Erythroblast (primary cell): ENCODE results near the gene SLX4IP.

Source experiments
- DNase-seq, 2 experiments: peaks; one replicate each; lab custom pipeline; 2025; lab: John Stamatoyannopoulos, UW
- GATA1 ChIP-seq: IDR thresholded peaks from 2 replicates; pipeline ENCODE4 v1.6.1; 2011; ENCODE audit warnings: low read depth, mild to moderate bottlenecking, control low read depth, low read length, moderate library complexity
- POLR2A ChIP-seq: IDR thresholded peaks from 2 replicates; pipeline ENCODE4 v1.6.1; 2011; ENCODE audit warnings: mild to moderate bottlenecking, low read length

Gene SLX4IP

GRCh38 chr20:10487142-10488136 is 52.3 kb downstream of the SLX4IP start:
- TF ChIP-seq POLR2A (no peak), GATA1 (no peak)
- DNase-seq, result peak in 1 of 2 experiments; percentile 11

GRCh38 chr20:10488534-10488933 is 53.4 kb downstream of the SLX4IP start:
- TF ChIP-seq GATA1, result no peak
- no peak for TF ChIP-seq POLR2A
- DNase-seq, result no peak

GRCh38 chr20:10489853-10490252 is 54.7 kb downstream of the SLX4IP start:
- TF ChIP-seq GATA1 (no peak), POLR2A (no peak)
- DNase-seq, result no peak

- DNase-seq, result no peak
- no peak for TF ChIP-seq GATA1
- no peak for TF ChIP-seq POLR2A
Measured at GRCh38 chr20:10490257-10490656, 55.2 kb downstream of the SLX4IP start.

GRCh38 chr20:10490706-10491105 is 55.6 kb downstream of the SLX4IP start:
- no peak for DNase-seq
- TF ChIP-seq GATA1 (no peak), POLR2A (no peak)

GRCh38 chr20:10492065-10492464 is 57.0 kb downstream of the SLX4IP start:
- DNase-seq, result peak in 1 of 2 experiments; percentile 6
- TF ChIP-seq POLR2A, result no peak
- TF ChIP-seq GATA1, result no peak

GRCh38 chr20:10492844-10493243 is 57.7 kb downstream of the SLX4IP start:
- TF ChIP-seq POLR2A (no peak), GATA1 (no peak)
- peak; percentile 17 to 36 for DNase-seq

GRCh38 chr20:10495173-10495572 is 60.1 kb downstream of the SLX4IP start:
- DNase-seq, result no peak
- no peak for TF ChIP-seq GATA1
- no peak for TF ChIP-seq POLR2A

- TF ChIP-seq POLR2A (no peak), GATA1 (no peak)
- no peak for DNase-seq
Measured at GRCh38 chr20:10496465-10496864, 61.4 kb downstream of the SLX4IP start.

GRCh38 chr20:10497283-10497682 is 62.2 kb downstream of the SLX4IP start:
- no peak for DNase-seq
- TF ChIP-seq GATA1 (no peak), POLR2A (no peak)

GRCh38 chr20:10497791-10498190 is 62.7 kb downstream of the SLX4IP start:
- peak; percentile 23 to 51 for DNase-seq

GRCh38 chr20:10498200-10498599 is 63.1 kb downstream of the SLX4IP start:
- DNase-seq, result peak; percentile 74 to 85
- TF ChIP-seq GATA1 (no peak), POLR2A (peak; percentile 61)

More at GRCh38 chr20:10497791-10498190, 62.7 kb downstream of the SLX4IP start:
- TF ChIP-seq POLR2A, result no peak
- TF ChIP-seq GATA1, result no peak

GRCh38 chr20:10501402-10501801 is 66.3 kb downstream of the SLX4IP start:
- peak; percentile 53 to 69 for DNase-seq
- TF ChIP-seq GATA1, result no peak
- TF ChIP-seq POLR2A, result peak; percentile 53

GRCh38 chr20:10502098-10502526 is 67.0 kb downstream of the SLX4IP start:
- no peak for TF ChIP-seq GATA1
- TF ChIP-seq POLR2A, result no peak
- peak in 1 of 2 experiments; percentile 8 for DNase-seq
